ENCODE results near the gene IFITM5.
"Not testable (repeated sequence)": the region's sequence is repeated elsewhere in the genome, so short reads cannot be mapped to it uniquely, and the experiment has no call there.

The IFITM5 gene

DNA sequence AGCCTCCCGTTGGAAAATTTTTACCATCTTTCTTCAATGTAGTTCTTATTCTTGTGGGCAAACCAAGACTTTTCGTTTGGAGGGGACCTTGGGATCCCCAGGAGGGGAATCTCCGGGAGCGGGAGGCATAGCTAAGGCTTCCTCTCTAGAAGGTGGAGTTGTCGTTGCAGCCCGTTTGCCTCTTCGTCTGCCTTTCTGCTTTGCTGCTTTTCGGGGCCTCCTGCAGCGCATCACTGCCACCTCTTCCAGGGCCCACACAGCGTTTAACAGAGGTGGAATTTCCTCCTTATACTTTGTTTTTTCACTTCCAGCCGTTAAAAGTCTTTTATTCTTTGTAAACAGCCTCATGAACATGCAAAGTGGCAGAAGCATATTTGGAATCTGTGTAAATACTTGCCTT, 24.8 kb upstream of the IFITM5 start:
- no peak for TF ChIP-seq POLR2AphosphoS5 (IDR thresholded peaks at IDR 0.05; ENCODE audit: borderline replicate concordance, low read depth, low read length)
- no peak for TF ChIP-seq FOXP2 (optimal IDR thresholded peaks at IDR 0.05; ENCODE audit: control extremely low read depth, extremely low read length, insufficient read depth)
- no peak for TF ChIP-seq EZH2 (IDR thresholded peaks at IDR 0.05)
- Histone ChIP-seq H3K27ac (peak overlapping the region; percentile 90), H3K9ac (ENCODE audit: insufficient read length) (peak overlapping the region; percentile 43), H3K4me3 (no peak overlapping the region), H3K36me3 (ENCODE audit: insufficient read depth, low read length) (no peaks in the 10 kb centered on the region), H3K9me3 (ENCODE audit: low read depth, low read length) (no peaks in the 10 kb centered on the region)
- DNase-seq (ENCODE audit: low read depth, low spot score), result no peak

DNA sequence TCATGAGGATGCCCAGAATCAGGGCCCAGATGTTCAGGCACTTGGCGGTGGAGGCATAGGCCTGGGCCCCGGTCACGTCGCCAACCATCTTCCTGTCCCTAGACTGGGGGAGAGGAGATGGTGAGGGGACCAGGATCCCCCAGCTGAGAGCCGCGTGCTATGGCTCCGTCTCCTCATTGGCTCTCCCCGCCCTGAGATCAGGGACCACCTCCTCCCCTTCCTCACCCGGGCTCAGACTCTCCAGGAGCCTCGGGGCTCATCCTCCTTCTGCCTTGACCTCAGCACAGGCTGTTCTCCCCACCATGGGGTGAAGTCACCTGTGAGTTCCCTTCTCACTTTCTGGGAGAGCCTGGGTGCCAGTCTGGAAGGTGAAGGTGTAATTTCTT, 20.6 kb upstream of the IFITM5 start:
- not testable (repeated sequence) for H3K9ac ChIP-seq (ENCODE audit: insufficient read length); H3K27ac ChIP-seq; H3K9me3 ChIP-seq (ENCODE audit: low read depth, low read length); DNase-seq (ENCODE audit: low read depth, low spot score); H3K36me3 ChIP-seq (ENCODE audit: insufficient read depth, low read length)
- TF ChIP-seq POLR2AphosphoS5 (IDR thresholded peaks at IDR 0.05; ENCODE audit: borderline replicate concordance, low read depth, low read length), result 0 out of 2 replicates have a peak, but pooled peaks have one; percentile 5
- peak overlapping the region; percentile 92 for H3K4me3 ChIP-seq

GRCh38 chr11:319121-319887, 20.0 kb upstream of the IFITM5 start:
- not testable (repeated sequence) for H3K9me3 ChIP-seq (ENCODE audit: low read depth, low read length); H3K9ac ChIP-seq (ENCODE audit: insufficient read length); H3K36me3 ChIP-seq (ENCODE audit: insufficient read depth, low read length); H3K27ac ChIP-seq; DNase-seq (ENCODE audit: low read depth, low spot score)
- peak overlapping the region; percentile 92 for H3K4me3 ChIP-seq

- H3K4me3 ChIP-seq, result peak overlapping the region; percentile 92
- not testable (repeated sequence) for H3K27ac ChIP-seq; DNase-seq (ENCODE audit: low read depth, low spot score); H3K9me3 ChIP-seq (ENCODE audit: low read depth, low read length); H3K9ac ChIP-seq (ENCODE audit: insufficient read length); H3K36me3 ChIP-seq (ENCODE audit: insufficient read depth, low read length)
These were observed 19.2 kb upstream of the IFITM5 start for GRCh38 chr11:318405-319120.

- not testable (repeated sequence) for DNase-seq (ENCODE audit: low read depth, low spot score); H3K9me3 ChIP-seq (ENCODE audit: low read depth, low read length); H3K36me3 ChIP-seq (ENCODE audit: insufficient read depth, low read length); H3K4me3 ChIP-seq; H3K9ac ChIP-seq (ENCODE audit: insufficient read length)
- peak overlapping the region; percentile 67 for H3K27ac ChIP-seq
These were observed 18.5 kb upstream of the IFITM5 start for GRCh38 chr11:317668-318404.

GRCh38 chr11:316891-317301, 17.6 kb upstream of the IFITM5 start:
- Histone ChIP-seq H3K36me3 (ENCODE audit: insufficient read depth, low read length) (no peaks in the 10 kb centered on the region), H3K9me3 (ENCODE audit: low read depth, low read length) (no peaks in the 10 kb centered on the region), H3K27ac (peak overlapping the region; percentile 67; the same call in 1 of the 2 replicates), H3K4me3 (no peak overlapping the region), H3K9ac (ENCODE audit: insufficient read length) (no peak overlapping the region)
- no peak for DNase-seq (ENCODE audit: low read depth, low spot score)
- TF ChIP-seq POLR2AphosphoS5 (IDR thresholded peaks at IDR 0.05; ENCODE audit: borderline replicate concordance, low read depth, low read length), result no peak
- TF ChIP-seq EZH2 (IDR thresholded peaks at IDR 0.05), result no peak
- TF ChIP-seq FOXP2 (optimal IDR thresholded peaks at IDR 0.05; ENCODE audit: control extremely low read depth, extremely low read length, insufficient read depth), result no peak

- Histone ChIP-seq H3K4me3 (no peak overlapping the region), H3K36me3 (ENCODE audit: insufficient read depth, low read length) (no peaks in the 10 kb centered on the region), H3K27ac (no peak overlapping the region), H3K9me3 (ENCODE audit: low read depth, low read length) (no peaks in the 10 kb centered on the region), H3K9ac (ENCODE audit: insufficient read length) (no peak overlapping the region)
- TF ChIP-seq EZH2 (IDR thresholded peaks at IDR 0.05), result no peak
- TF ChIP-seq FOXP2 (optimal IDR thresholded peaks at IDR 0.05; ENCODE audit: control extremely low read depth, extremely low read length, insufficient read depth), result no peak
- TF ChIP-seq POLR2AphosphoS5 (IDR thresholded peaks at IDR 0.05; ENCODE audit: borderline replicate concordance, low read depth, low read length), result no peak
- DNase-seq (ENCODE audit: low read depth, low spot score), result no peak
These were observed 16.8 kb upstream of the IFITM5 start for GRCh38 chr11:316031-316701.

GRCh38 chr11:315516-315994, 16.2 kb upstream of the IFITM5 start:
- peak overlapping the region; percentile 48; the same call in 1 of the 2 replicates for H3K4me3 ChIP-seq

More at GRCh38 chr11:315516-315994, 16.2 kb upstream of the IFITM5 start:
- no peaks in the 10 kb centered on the region for H3K36me3 ChIP-seq (ENCODE audit: insufficient read depth, low read length)
- TF ChIP-seq POLR2AphosphoS5 (IDR thresholded peaks at IDR 0.05; ENCODE audit: borderline replicate concordance, low read depth, low read length) (no peak), EZH2 (IDR thresholded peaks at IDR 0.05) (no peak), FOXP2 (optimal IDR thresholded peaks at IDR 0.05; ENCODE audit: control extremely low read depth, extremely low read length, insufficient read depth) (no peak)
- H3K27ac ChIP-seq, result no peak overlapping the region
- DNase-seq (ENCODE audit: low read depth, low spot score), result no peak
- no peak overlapping the region for H3K9ac ChIP-seq (ENCODE audit: insufficient read length)
- H3K9me3 ChIP-seq (ENCODE audit: low read depth, low read length), result no peaks in the 10 kb centered on the region

All from SK-N-MC (cell line).